ENCODE results near the gene OGFOD2.

Gene OGFOD2

DNA sequence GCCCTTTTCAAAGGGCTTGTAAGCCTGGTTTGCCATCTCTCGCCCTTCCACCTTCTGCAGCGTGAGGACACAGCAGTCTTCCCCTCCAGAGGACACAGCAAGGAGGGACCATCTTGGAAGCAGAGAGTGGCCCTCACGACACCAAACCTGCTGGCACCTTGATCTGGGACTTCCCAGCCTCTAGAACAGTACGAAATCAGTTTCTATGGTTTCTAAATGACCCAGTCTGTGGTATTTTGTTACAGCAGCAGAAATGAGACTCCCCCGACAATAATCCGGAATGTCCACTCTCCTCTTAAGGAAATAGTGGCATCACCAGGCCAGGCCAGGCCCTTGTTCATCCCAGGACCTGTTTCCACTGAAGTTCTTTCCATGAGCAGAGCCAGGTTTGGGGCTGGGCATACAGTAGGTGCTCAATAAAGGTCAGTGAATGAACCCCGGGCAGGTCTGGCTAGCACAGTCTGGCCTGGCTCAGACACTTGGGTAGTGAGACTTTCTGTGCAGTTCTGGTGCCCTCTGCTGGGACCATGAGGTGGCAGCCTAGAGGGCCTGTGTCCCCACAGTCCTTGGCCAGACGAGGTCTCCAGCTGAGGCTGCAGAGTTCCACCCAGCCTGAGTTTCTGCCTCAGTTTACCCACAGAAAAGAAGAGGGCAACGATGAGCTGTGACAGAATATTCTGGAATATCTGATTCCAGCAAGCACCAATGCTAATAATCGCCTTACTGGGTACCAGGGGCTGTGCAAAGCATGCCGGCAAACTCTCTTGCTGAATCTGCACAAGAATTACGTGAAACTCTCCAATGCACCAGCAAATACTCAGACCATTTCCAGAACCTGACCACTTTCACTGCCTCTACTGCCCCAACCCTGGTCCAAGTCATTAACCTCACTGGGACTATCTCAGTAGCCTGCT lies 22.8 kb upstream of the OGFOD2 start:
- no peaks in the 10 kb centered on the region for H3K36me3 ChIP-seq (ENCODE audit: control insufficient read depth in 2 of 2, insufficient read depth in 2 of 2, low read length in 2 of 2)
- H3K4me3 ChIP-seq (ENCODE audit: low read length in 2 of 2): no peak overlapping the region
- no peaks in the 10 kb centered on the region for H3K9me3 ChIP-seq (ENCODE audit: control insufficient read depth in 2 of 2, low read length in 2 of 2)
- H3K27ac ChIP-seq (ENCODE audit: low read length): no peak overlapping the region
- peaks cover 3% of the 10 kb centered on the region for H3K4me1 ChIP-seq (ENCODE audit: control insufficient read depth, insufficient read depth, low read length)
- no peaks in the 10 kb centered on the region for H3K27me3 ChIP-seq (ENCODE audit: control insufficient read depth in 1 of 2, insufficient read depth in 2 of 2, low read length in 2 of 2)
- H3K9ac ChIP-seq (ENCODE audit: low read length in 2 of 2): no peak overlapping the region

DNA sequence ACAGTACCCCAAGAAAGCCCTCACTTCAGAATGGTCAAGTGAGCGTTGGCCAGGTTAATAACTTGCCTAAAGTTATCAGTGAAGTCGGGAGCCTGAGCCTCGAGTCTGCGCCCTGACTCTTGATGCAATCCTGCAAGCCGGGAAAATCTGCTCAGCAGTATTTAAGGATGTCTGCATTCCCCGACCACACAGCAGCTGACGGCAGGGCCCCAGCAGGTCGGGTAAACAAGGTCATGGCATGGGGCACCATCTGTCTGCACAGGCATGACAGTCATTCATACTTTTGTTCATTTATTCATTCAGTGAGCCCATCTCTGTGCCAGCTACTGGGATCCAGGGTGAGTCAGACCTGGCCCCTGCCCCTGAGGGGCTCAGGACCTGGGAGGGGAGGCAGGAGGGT lies 19.9 kb upstream of the OGFOD2 start:
- no peak overlapping the region for H3K4me3 ChIP-seq (ENCODE audit: low read length in 2 of 2)

DNA sequence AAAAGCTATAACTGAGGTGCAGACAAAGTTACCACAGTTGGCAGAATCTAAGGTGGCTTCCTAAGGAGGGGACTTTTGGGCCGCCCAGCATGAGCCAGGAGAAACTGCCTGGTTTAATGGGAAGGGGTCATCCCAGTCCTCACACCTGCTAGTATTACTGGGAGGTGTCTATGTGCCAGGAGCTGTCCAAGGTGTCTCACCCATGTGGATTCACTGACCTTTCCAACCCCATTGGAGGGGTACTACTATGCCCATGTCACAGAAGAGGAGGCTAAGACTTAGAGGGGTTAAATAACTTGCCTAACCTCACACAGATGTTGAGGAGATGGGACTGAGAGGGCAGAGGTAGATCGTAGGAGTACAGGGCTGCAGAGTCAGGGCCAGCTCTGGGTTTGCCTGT lies 19.0 kb upstream of the OGFOD2 start:
- Histone ChIP-seq H3K27me3 (ENCODE audit: control insufficient read depth in 1 of 2, insufficient read depth in 2 of 2, low read length in 2 of 2) (no peaks in the 10 kb centered on the region), H3K36me3 (ENCODE audit: control insufficient read depth in 2 of 2, insufficient read depth in 2 of 2, low read length in 2 of 2) (peaks cover 0 to 2% of the 10 kb centered on the region in 2 donors), H3K9ac (ENCODE audit: low read length in 2 of 2) (no peak overlapping the region), H3K27ac (ENCODE audit: low read length) (no peak overlapping the region), H3K9me3 (ENCODE audit: control insufficient read depth in 2 of 2, low read length in 2 of 2) (no peaks in the 10 kb centered on the region), H3K4me1 (ENCODE audit: control insufficient read depth, insufficient read depth, low read length) (no peaks in the 10 kb centered on the region), H3K4me3 (ENCODE audit: low read length in 2 of 2) (no peak overlapping the region)

More for the DNA sequence above, 19.9 kb upstream of the OGFOD2 start:
- H3K9ac ChIP-seq (ENCODE audit: low read length in 2 of 2): no peak overlapping the region
- no peaks in the 10 kb centered on the region for H3K27me3 ChIP-seq (ENCODE audit: control insufficient read depth in 1 of 2, insufficient read depth in 2 of 2, low read length in 2 of 2)
- H3K4me1 ChIP-seq (ENCODE audit: control insufficient read depth, insufficient read depth, low read length): no peaks in the 10 kb centered on the region
- no peaks in the 10 kb centered on the region for H3K9me3 ChIP-seq (ENCODE audit: control insufficient read depth in 2 of 2, low read length in 2 of 2)
- no peak overlapping the region for H3K27ac ChIP-seq (ENCODE audit: low read length)
- peaks cover 0 to 2% of the 10 kb centered on the region in 2 donors for H3K36me3 ChIP-seq (ENCODE audit: control insufficient read depth in 2 of 2, insufficient read depth in 2 of 2, low read length in 2 of 2)

DNA sequence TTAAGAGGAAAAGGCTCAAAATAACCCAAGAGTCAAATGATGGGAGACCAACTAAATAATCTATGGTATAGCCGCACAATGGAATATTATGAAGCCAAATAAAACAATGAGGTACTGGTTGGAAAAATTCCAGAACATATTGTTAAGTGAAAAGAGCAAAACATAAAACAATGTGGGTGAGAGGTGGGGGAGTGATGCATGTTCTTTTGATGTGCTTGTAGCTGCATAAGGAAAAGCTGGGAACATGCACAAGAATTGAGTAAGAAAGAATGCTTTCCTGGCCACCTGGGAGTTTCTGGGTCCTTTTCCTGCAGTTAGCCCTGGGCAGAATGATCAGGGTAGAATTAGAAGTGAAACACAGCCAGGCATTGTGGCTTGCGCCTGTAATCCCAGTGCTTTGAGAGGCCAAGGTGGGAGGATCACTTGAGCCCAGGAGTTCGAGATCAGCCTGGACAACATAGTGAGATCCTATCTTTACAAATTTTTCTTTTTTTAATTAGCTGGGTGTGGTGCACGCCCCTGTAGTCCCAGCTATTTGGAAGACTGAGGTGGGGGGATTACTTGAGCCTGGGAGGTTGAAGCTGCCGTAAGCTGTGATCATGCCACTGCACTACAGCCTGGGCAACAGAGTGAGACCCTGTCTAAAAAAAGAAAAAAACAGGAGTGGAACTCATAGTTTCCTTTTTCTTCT lies 16.7 kb upstream of the OGFOD2 start:
- H3K4me3 ChIP-seq (ENCODE audit: low read length in 2 of 2): no peak overlapping the region
- no peak overlapping the region for H3K9ac ChIP-seq (ENCODE audit: low read length in 2 of 2)
- peaks cover 0 to 2% of the 10 kb centered on the region in 2 donors for H3K36me3 ChIP-seq (ENCODE audit: control insufficient read depth in 2 of 2, insufficient read depth in 2 of 2, low read length in 2 of 2)
- peaks cover 2% of the 10 kb centered on the region for H3K4me1 ChIP-seq (ENCODE audit: control insufficient read depth, insufficient read depth, low read length)
- no peak overlapping the region for H3K27ac ChIP-seq (ENCODE audit: low read length)
- no peaks in the 10 kb centered on the region for H3K9me3 ChIP-seq (ENCODE audit: control insufficient read depth in 2 of 2, low read length in 2 of 2)
- H3K27me3 ChIP-seq (ENCODE audit: control insufficient read depth in 1 of 2, insufficient read depth in 2 of 2, low read length in 2 of 2): no peaks in the 10 kb centered on the region

DNA sequence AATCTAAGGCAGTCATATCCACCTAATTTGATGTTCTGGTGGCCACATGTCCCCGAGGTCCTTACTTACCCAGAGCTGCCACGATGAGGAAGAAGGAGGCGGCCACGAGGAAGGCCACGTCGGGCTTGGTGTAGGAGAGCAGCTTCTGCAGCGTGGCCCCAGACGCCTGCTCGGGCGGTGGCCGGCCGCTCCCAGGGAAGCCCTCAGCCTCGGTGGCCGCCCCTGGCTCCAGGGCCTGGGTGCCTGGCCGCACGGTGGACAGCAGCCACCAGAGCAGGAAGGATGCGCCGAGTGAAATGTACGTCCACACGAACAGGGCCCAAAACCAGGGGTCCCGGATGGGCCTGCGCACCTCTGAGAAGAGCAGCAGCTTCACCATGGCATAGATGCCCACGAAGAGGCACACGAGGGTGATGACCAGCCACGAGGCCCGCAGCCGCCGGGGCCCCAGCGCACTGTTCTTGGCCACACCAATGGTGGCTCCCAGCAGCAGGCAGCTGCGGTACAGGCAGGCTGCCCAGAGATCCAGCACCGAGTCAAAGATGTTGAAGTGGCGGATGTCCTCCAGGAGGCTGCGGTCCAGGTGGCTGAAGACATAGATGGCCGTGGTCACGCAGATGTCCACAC lies 15.4 kb upstream of the OGFOD2 start:
- Histone ChIP-seq H3K36me3 (ENCODE audit: control insufficient read depth in 2 of 2, insufficient read depth in 2 of 2, low read length in 2 of 2) (peaks cover 0 to 2% of the 10 kb centered on the region in 2 donors), H3K27me3 (ENCODE audit: control insufficient read depth in 1 of 2, insufficient read depth in 2 of 2, low read length in 2 of 2) (no peaks in the 10 kb centered on the region), H3K4me1 (ENCODE audit: control insufficient read depth, insufficient read depth, low read length) (peaks cover 15% of the 10 kb centered on the region), H3K4me3 (ENCODE audit: low read length in 2 of 2) (no peak overlapping the region), H3K27ac (ENCODE audit: low read length) (no peak overlapping the region), H3K9me3 (ENCODE audit: control insufficient read depth in 2 of 2, low read length in 2 of 2) (no peaks in the 10 kb centered on the region), H3K9ac (ENCODE audit: low read length in 2 of 2) (no peak overlapping the region)

DNA sequence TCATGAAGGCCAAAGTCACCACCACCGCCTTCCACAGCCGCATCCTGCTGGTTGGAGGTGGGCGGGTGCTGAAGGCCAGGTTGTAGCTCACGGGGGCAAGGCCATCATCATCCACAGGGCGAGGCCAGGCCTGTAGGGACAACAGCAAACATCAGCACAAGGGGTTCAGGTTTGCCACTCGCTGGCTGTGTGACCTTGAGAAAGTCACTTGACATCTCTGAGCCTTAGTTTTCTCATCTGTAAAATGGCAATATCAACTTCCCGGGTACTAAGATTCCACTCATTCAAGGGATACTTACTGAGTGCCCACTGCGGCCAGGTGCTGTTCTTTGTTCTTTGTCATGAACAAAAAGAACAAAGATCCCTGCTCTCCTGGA lies 14.9 kb upstream of the OGFOD2 start:
- Histone ChIP-seq H3K36me3 (ENCODE audit: control insufficient read depth in 2 of 2, insufficient read depth in 2 of 2, low read length in 2 of 2) (peaks cover 0 to 2% of the 10 kb centered on the region in 2 donors), H3K9ac (ENCODE audit: low read length in 2 of 2) (no peak overlapping the region), H3K9me3 (ENCODE audit: control insufficient read depth in 2 of 2, low read length in 2 of 2) (no peaks in the 10 kb centered on the region), H3K27me3 (ENCODE audit: control insufficient read depth in 1 of 2, insufficient read depth in 2 of 2, low read length in 2 of 2) (no peaks in the 10 kb centered on the region), H3K4me1 (ENCODE audit: control insufficient read depth, insufficient read depth, low read length) (peaks cover 19% of the 10 kb centered on the region), H3K4me3 (ENCODE audit: low read length in 2 of 2) (no peak overlapping the region), H3K27ac (ENCODE audit: low read length) (no peak overlapping the region)

DNA sequence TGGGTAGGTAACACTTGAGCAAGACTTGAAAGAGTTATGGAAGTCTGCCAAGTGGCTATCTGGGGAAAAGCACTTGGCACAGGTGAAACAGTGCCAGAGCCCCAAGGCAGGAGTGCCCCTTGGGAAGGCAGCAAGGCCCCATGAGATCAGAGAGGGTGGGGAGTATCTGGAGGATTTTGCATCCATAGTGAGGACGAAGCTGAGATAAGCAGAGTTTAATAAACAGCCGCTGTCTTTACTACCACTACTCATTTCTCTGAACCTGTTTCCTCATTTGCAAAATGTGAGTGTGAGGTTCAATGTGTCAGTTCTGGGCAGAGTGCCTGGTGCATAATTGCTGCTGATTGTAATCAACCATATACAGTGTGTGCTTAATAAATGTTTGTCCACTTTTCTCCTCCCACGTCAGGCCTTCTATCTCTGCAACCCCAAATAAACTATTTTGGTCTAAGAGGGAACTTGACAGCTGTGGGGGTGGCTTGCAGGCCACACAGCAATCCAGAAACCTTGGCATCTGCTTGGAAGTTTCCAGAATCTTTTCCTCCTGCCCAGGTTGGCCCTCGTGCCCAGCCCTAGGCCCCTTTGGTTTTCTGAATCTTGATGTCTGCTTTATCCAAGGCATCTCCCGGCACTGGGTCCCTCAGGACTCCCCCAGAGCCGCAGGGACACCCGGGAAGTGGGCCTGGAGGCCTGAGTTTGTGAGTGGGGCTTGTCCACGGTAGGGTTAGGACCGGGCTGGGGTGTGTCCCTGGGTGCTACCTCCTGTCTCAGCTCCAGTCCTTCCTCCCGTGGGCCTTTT lies 13.3 kb upstream of the OGFOD2 start:
- peaks cover 30% of the 10 kb centered on the region for H3K4me1 ChIP-seq (ENCODE audit: control insufficient read depth, insufficient read depth, low read length)
- no peak overlapping the region for H3K9ac ChIP-seq (ENCODE audit: low read length in 2 of 2)
- no peaks in the 10 kb centered on the region for H3K9me3 ChIP-seq (ENCODE audit: control insufficient read depth in 2 of 2, low read length in 2 of 2)
- H3K27ac ChIP-seq (ENCODE audit: low read length): no peak overlapping the region
- H3K4me3 ChIP-seq (ENCODE audit: low read length in 2 of 2): no peak overlapping the region
- H3K27me3 ChIP-seq (ENCODE audit: control insufficient read depth in 1 of 2, insufficient read depth in 2 of 2, low read length in 2 of 2): no peaks in the 10 kb centered on the region
- H3K36me3 ChIP-seq (ENCODE audit: control insufficient read depth in 2 of 2, insufficient read depth in 2 of 2, low read length in 2 of 2): peaks cover 0 to 2% of the 10 kb centered on the region in 2 donors

DNA sequence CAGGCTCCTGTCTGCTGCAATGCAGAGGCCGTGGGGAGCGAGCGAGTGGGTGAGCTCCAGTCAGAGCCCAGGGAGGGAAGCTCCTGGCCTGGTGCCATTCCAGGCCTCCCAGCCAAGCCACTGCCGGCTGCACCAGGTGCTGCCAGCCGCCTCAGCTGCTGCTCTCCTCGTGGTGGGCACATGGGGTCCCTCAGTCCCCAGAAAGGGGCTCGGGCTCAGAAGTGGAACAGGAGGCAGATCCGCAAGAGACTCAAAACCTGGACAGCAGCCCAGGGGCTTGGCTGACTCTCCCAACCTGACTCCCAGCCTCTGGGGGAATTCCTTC lies 11.1 kb upstream of the OGFOD2 start:
- no peaks in the 10 kb centered on the region for H3K9me3 ChIP-seq (ENCODE audit: control insufficient read depth in 2 of 2, low read length in 2 of 2)
- peaks cover 30% of the 10 kb centered on the region for H3K4me1 ChIP-seq (ENCODE audit: control insufficient read depth, insufficient read depth, low read length)
- H3K36me3 ChIP-seq (ENCODE audit: control insufficient read depth in 2 of 2, insufficient read depth in 2 of 2, low read length in 2 of 2): peaks cover 0 to 2% of the 10 kb centered on the region in 2 donors
- H3K27ac ChIP-seq (ENCODE audit: low read length): no peak overlapping the region
- H3K9ac ChIP-seq (ENCODE audit: low read length in 2 of 2): no peak overlapping the region
- no peaks in the 10 kb centered on the region for H3K27me3 ChIP-seq (ENCODE audit: control insufficient read depth in 1 of 2, insufficient read depth in 2 of 2, low read length in 2 of 2)
- H3K4me3 ChIP-seq (ENCODE audit: low read length in 2 of 2): peak overlapping the region; percentile 40 to 49

DNA sequence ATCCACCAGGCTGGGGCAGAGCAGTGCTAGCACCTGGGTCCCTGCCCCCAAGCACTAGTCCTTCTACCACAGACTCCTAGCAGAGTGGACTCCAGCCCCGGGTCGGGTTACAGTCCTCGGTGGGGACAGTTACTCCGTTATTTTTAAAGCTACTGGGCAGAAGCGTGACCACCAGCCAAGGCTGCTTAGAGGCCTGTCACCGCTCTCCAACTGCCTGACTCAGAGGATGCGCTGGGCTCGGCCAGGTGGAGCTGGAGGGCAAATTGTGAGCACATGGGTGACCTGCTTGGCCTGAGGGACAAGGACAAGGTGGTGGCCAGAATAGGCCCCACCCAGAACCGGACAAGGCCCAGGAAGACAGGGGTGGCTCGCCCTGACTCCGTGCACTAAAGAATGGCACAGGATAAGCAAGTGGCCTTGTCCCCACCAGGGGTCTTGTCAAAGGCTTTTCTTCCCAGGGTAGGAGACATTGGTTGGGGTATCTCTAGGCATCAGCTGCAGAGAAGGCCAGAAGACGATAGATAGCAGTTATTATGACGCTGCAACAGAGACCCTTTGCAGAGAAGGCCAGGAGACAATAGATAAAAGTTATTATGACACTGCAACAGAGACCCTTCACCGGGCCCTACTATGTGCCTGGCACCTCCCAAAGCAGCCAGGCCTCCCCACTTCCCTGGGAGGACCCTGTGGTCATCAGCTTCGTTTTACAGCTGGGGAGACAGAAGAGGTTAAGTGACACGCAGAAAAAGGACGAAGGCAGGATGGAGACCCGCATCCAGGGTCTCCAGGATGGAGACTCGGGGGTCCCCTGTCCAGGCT lies 10.4 kb upstream of the OGFOD2 start:
- H3K4me1 ChIP-seq (ENCODE audit: control insufficient read depth, insufficient read depth, low read length): peaks cover 30% of the 10 kb centered on the region

More for the DNA sequence above, 10.4 kb upstream of the OGFOD2 start:
- no peaks in the 10 kb centered on the region for H3K27me3 ChIP-seq (ENCODE audit: control insufficient read depth in 1 of 2, insufficient read depth in 2 of 2, low read length in 2 of 2)
- no peaks in the 10 kb centered on the region for H3K9me3 ChIP-seq (ENCODE audit: control insufficient read depth in 2 of 2, low read length in 2 of 2)
- peaks cover 0 to under 1% of the 10 kb centered on the region in 2 donors for H3K36me3 ChIP-seq (ENCODE audit: control insufficient read depth in 2 of 2, insufficient read depth in 2 of 2, low read length in 2 of 2)
- H3K4me3 ChIP-seq (ENCODE audit: low read length in 2 of 2): peak overlapping the region; percentile 8 to 49
- H3K27ac ChIP-seq (ENCODE audit: low read length): no peak overlapping the region
- no peak overlapping the region for H3K9ac ChIP-seq (ENCODE audit: low read length in 2 of 2)
